ENCODE measurements around the gene MOGAT3. TPM values are rescaled to one million over a fixed set of nuclear protein-coding genes. Genes with fewer than 3 reads are reported as not detected.
A peak's percentile ranks its signal among the peaks of the same experiment; 100 is the strongest.

MOGAT3 gene
- total RNA-seq, 1 experiment from 2014 or later = not detected

GRCh38 chr7:101175664-101176063 is 25.2 kb downstream of the MOGAT3 start:
- H3K27me3 ChIP-seq = peaks cover 47% of the 10 kb centered on the region
- H3K4me1 ChIP-seq = no peaks in the 10 kb centered on the region
- no peak overlapping the region for H3K27ac ChIP-seq
- DNase-seq = no peak
- no peak overlapping the region for H3K4me3 ChIP-seq
- H3K36me3 ChIP-seq = no peaks in the 10 kb centered on the region
- H3K9me3 ChIP-seq (replicated peaks) = no peaks in the 10 kb centered on the region

- Histone ChIP-seq H3K27me3 (peaks cover 57% of the 10 kb centered on the region), H3K4me3 (no peak overlapping the region), H3K27ac (no peak overlapping the region), H3K9me3 (replicated peaks) (no peaks in the 10 kb centered on the region), H3K4me1 (no peaks in the 10 kb centered on the region), H3K36me3 (no peaks in the 10 kb centered on the region)
- no peak for DNase-seq
Measured at GRCh38 chr7:101174322-101174854, 26.4 kb downstream of the MOGAT3 start.

- DNase-seq = peak in 1 of 2 experiments; percentile 45
- no peak overlapping the region for H3K4me3 ChIP-seq
- no peaks in the 10 kb centered on the region for H3K36me3 ChIP-seq
- no peak overlapping the region for H3K27ac ChIP-seq
- H3K4me1 ChIP-seq = no peaks in the 10 kb centered on the region
- peaks cover 60% of the 10 kb centered on the region for H3K27me3 ChIP-seq
- H3K9me3 ChIP-seq (replicated peaks) = no peaks in the 10 kb centered on the region
Measured at GRCh38 chr7:101173752-101174244, 27.0 kb downstream of the MOGAT3 start.

DNA sequence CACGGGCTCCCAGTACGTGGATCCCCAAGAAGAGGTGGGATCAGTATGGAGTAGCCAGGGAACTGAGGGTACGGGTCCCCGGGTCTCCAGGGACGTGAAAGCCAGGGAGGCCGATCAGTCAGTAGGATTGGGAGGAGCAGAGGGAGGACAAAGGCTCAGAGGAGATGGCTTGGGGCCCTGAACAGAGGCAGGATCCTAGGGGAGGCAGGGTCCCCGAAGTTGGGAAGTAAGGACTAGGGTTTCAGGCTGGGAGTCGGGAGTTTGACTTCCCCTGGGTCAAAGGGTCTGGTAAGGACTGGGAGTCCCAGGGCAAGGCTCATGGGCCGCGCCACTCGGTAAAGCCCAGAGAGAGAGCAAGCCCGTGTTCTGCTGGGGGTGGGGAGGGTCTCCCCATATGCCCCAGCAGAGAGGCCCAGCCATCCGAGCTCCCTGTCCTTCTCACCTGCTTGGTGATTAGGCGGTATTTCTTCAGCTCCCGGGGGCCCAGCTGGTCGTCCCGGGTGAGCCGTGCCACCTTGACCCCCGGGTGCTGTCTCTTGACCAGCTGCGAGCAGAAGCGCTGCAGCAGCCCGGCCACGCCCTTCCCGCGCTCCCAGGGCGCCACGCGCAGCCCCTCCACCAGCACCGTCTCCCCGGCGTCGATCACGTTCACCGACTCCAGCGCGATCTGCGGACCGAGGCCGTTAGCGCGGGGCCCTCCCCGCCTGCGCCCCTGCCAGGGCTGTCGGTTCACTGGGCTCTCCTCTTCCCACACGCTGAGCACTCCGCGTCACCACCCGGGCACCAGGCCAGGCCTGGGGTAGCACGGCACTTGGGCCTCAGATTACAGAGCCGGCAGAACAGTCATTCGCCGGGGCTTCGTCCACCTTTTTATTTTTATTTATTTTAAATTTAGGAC is 27.7 kb downstream of the MOGAT3 start:
- DNase-seq = no peak
- Histone ChIP-seq H3K4me3 (no peak overlapping the region), H3K4me1 (no peaks in the 10 kb centered on the region)

GRCh38 chr7:101172005-101172853 is 28.6 kb downstream of the MOGAT3 start:
- no peak for DNase-seq
- H3K27ac ChIP-seq = no peak overlapping the region
- no peaks in the 10 kb centered on the region for H3K4me1 ChIP-seq
- H3K9me3 ChIP-seq (replicated peaks) = no peaks in the 10 kb centered on the region
- no peaks in the 10 kb centered on the region for H3K36me3 ChIP-seq
- peaks cover 48% of the 10 kb centered on the region for H3K27me3 ChIP-seq
- no peak overlapping the region for H3K4me3 ChIP-seq

More for the DNA sequence above, 27.7 kb downstream of the MOGAT3 start:
- Histone ChIP-seq H3K9me3 (replicated peaks) (no peaks in the 10 kb centered on the region), H3K27ac (no peak overlapping the region), H3K27me3 (peaks cover 56% of the 10 kb centered on the region), H3K36me3 (no peaks in the 10 kb centered on the region)

DNA sequence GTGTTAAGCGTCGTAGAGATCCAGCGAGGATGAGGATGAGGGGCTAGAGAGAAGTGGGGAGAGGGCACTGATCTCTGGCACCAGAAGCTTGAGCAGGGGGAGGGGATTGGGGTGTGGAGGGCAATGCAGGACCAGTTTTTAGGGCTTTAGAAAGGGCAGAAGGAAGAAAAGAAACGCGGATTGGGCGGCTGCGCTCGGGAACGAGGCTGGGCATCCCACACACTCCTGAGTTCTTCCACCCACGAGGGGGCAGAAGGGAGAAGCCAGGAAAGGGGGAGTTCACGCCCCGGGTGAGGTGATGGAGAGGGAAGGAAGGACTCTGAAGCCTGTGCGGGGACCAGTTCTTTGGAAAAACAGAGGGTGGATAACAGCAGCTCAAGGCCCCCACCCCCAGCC is 29.4 kb downstream of the MOGAT3 start:
- Histone ChIP-seq H3K27me3 (peaks cover 43% of the 10 kb centered on the region), H3K9me3 (replicated peaks) (no peaks in the 10 kb centered on the region)

DNA sequence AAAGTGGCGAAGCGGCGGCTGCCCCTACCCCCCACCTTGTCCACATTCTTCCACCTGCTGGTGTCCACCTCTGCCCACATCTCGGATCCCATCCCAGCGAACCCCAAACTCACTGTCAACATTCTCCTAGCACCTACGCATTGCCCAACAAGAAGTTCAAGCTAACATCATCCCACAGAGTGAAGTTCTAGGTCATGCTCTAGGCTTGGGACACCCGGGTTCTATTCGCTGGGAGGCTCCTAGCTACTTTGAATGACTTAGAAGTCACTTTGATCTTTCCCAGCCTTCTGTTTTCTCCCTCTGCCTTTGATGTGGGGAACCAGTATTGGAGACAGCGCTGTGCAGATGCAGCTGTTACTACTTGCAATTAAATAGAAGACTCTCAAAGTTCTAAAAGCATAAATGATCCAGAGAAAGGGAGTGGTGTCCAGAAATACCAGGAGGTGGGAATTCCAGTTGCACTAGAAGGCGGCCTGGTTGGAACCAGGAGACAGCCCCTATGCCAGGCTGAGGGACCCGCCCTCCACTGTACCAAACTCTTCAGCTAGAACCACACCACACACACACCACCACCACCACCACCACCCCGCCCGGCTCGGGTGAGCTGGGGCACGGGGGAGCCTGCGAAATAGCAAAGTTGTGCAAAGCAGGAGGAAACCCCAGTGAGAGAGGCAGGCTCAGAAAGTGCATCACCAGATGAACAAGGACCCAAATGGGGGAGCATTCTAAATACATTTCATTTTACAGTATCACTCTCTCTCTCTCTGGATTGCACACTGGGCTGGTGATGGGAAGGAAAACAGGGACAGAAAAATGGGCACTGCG is 30.0 kb downstream of the MOGAT3 start:
- no peak for DNase-seq
- Histone ChIP-seq H3K27me3 (peaks cover 43% of the 10 kb centered on the region), H3K4me3 (no peak overlapping the region), H3K4me1 (no peaks in the 10 kb centered on the region), H3K36me3 (no peaks in the 10 kb centered on the region), H3K27ac (no peak overlapping the region), H3K9me3 (replicated peaks) (no peaks in the 10 kb centered on the region)

More for the DNA sequence above, 29.4 kb downstream of the MOGAT3 start:
- no peak overlapping the region for H3K27ac ChIP-seq
- no peak for DNase-seq
- H3K4me1 ChIP-seq = no peaks in the 10 kb centered on the region
- no peak overlapping the region for H3K4me3 ChIP-seq
- H3K36me3 ChIP-seq = no peaks in the 10 kb centered on the region

- Histone ChIP-seq H3K27me3 (peaks cover 43% of the 10 kb centered on the region), H3K4me1 (no peaks in the 10 kb centered on the region; the same call in 1 of the 2 replicates), H3K36me3 (no peaks in the 10 kb centered on the region), H3K9me3 (replicated peaks) (no peaks in the 10 kb centered on the region), H3K27ac (no peak overlapping the region), H3K4me3 (no peak overlapping the region)
- peak; percentile 61 to 65 for DNase-seq
Measured at GRCh38 chr7:101169838-101170551, 30.8 kb downstream of the MOGAT3 start.

- H3K36me3 ChIP-seq = no peaks in the 10 kb centered on the region
- no peaks in the 10 kb centered on the region; the same call in 1 of the 2 replicates for H3K4me1 ChIP-seq
- H3K27me3 ChIP-seq = peaks cover 38% of the 10 kb centered on the region
- H3K27ac ChIP-seq = no peak overlapping the region
- DNase-seq = no peak
- H3K4me3 ChIP-seq = no peak overlapping the region
- no peaks in the 10 kb centered on the region for H3K9me3 ChIP-seq (replicated peaks)
Measured at GRCh38 chr7:101169110-101169837, 31.6 kb downstream of the MOGAT3 start.

DNA sequence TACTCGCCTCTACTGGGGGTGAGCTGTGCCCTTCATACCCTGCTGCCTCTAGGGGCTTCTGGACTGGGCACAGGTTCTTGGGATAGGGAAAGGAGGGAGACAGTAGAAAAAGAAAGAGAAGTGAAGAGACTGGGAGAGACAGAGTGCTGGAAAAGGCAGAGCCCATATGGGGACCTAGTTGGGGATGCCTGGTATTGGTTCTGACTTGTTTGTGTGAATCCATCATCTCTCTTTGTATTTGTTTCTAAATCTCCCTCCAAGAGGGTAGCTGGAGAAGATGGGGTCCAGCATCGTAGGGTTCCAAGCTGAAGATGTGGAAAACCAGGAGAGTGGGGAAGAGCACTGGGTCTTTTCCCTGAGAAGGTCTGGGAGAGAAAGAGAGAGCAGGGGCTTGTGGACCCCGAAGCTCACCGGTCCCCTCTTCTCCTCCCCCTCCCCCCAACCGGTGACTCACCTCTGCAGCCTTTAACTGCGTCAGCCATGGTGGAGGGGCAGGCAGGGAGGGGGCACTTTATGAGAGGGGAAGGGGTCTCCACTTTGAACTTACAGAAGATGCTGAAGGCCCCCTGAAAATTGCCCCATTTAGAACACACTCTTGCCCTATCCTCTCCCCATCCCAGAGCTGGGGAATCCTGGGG is 32.3 kb downstream of the MOGAT3 start:
- no peak overlapping the region for H3K4me3 ChIP-seq
- no peak for DNase-seq
- H3K9me3 ChIP-seq (replicated peaks) = no peaks in the 10 kb centered on the region
- no peaks in the 10 kb centered on the region; the same call in 1 of the 2 replicates for H3K4me1 ChIP-seq
- H3K27me3 ChIP-seq = peaks cover 32% of the 10 kb centered on the region
- H3K27ac ChIP-seq = no peak overlapping the region
- no peaks in the 10 kb centered on the region for H3K36me3 ChIP-seq

DNA sequence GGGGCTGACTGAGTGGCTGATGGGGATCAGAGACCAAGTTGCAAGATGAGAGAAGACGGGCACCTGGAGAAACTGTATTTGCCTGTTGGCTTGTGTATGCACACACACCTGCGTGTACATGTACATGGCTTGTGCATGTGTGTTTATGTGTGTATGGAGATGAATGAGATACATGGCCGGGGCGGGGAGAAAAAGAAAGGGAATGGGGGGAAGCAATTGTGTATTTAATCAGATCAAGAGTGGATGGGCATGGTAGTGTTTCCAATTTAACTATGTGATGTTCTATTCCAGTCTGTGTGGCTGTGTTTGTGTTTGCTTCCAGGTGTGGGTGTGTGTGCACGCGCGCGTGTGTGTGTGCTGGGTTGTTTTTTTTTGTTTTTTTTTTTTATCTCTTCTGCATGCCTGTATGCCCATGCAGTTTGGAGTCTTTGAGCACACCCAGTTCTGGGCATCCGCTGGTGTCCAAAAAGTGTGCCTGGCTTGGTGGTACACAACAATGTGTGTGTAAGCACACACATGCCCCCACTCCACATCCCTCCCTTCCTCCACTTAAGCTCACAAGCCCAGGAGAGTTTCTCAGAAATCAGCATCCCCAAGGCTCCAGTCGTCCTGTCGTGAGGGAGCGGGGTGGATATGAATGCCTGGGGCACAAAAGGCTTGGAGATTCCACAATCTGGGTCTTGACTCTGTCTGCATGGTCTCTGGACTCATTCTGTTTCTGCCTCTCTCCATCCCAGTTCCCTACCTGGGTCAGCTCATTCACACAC is 33.0 kb downstream of the MOGAT3 start:
- no peaks in the 10 kb centered on the region for H3K36me3 ChIP-seq
- H3K27ac ChIP-seq = no peak overlapping the region
- peaks cover 25% of the 10 kb centered on the region for H3K27me3 ChIP-seq
- H3K4me1 ChIP-seq = no peaks in the 10 kb centered on the region; the same call in 1 of the 2 replicates
- no peaks in the 10 kb centered on the region for H3K9me3 ChIP-seq (replicated peaks)
- no peak overlapping the region for H3K4me3 ChIP-seq
- DNase-seq = no peak

Measured in SJCRH30 (cell line).